ENCODE results near the gene CMC2.

The CMC2 gene

GRCh38 chr16:80972611-80973010 is 34.1 kb downstream of the CMC2 start:
- no peak for DNase-seq

DNA sequence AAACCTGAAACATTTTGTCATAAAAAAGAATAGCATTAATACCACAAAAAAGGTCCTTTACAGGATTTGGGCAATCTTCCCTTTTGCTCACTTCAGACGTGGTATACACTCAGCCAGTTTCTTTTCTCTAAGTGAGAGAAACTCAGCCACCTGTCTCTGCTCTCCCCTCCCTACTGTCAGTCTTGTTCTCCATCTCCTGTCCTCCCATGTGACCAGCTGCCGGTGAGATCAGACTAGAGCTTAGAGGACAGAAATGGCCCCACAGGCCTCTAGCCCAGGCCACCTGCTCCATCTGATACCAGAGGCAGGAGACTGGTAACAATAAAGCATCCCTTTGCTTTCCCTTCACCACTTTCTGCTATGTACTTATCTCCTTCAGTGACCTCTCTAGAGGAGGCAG is 34.9 kb downstream of the CMC2 start:
- DNase-seq, result no peak

DNA sequence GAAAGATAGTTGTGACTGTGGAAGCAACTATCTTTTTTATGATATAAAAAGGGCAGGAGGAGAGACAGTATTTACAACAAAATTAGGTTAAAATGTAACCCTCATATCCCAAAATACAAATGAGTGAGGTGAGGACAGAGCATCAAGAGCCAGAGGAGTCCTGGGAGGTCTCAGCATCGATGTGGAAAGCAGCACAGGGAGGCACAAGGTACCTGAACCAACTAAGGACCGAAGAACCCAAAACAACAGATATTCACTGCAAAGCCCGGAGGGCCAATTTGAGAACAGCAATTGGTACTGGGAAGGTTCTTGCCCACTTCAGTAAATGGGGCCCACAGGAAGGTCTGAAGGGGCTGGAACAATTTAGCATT is 37.6 kb downstream of the CMC2 start:
- no peak for DNase-seq

DNA sequence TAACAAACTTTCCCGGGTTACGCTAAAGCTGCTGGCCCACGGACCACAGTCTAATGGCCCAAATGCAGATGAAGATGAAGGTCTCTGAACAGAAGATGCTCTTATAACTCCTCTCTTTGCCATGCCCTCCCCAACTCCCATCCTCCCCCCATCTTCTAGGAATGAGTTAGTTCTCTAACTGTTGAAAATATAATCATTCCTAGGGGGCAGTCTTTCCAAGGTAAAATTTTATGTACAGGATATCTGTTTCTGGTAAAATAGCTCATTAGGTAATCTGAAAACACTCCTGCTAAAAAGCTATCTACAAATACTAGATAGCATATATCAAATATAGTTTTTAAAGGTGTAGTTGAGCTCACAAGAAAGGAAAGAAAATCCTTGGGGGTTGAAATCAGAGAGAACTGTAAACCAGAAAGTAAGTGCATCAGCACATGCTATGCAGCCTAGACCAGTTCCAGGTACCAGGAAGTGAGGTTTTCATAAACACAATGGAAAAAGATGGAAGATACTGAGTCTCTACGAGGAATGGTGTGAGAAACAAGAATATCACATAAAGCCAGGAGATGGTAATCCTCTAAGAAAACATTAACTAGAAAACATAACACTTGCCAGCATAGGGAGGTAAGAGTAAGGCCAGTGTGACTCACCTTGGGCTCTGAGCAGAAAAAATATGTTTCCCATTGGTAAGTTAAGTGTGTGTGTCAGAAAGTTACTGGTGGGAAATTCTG is 38.1 kb downstream of the CMC2 start:
- DNase-seq, result no peak

- DNase-seq, result no peak
Measured at GRCh38 chr16:80966617-80967016, 40.1 kb downstream of the CMC2 start.

DNA sequence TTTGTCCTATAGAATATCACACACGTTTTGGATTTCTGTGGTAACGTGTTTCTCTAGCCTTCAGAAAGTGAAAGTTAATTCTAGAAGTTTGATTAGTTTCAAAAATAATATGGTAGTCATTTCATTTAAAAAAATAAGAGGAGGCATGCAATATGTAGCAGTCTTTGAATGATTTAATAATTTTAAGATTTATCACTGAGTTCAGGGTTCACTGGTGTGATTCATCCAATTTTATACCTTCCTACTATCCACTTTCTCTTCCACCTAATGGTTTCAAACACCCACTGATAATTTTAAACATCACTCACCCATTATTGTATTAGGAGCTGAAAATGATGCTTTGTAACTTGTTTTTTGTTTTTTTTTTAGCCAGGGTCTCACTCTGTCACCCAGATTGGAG is 42.3 kb downstream of the CMC2 start:
- DNase-seq, result no peak

DNA sequence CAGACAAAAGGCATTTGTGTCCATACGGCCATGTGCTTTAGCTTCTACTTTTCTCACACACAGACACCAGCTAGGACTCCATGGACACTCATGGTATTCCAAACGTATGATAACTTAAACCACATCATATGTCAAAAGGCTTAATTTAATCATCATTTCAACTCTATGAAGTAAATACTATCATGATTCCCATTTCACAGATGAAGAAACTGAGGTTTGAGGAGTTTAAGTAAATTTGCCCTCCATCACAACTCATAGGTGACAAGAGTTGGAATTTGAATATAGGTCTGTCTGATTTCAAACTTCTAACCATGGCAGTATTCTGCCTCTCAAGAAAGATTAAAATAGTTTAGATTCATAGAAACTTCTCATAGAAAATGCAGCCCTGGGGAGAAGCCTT is 43.8 kb downstream of the CMC2 start:
- DNase-seq, result no peak

DNA sequence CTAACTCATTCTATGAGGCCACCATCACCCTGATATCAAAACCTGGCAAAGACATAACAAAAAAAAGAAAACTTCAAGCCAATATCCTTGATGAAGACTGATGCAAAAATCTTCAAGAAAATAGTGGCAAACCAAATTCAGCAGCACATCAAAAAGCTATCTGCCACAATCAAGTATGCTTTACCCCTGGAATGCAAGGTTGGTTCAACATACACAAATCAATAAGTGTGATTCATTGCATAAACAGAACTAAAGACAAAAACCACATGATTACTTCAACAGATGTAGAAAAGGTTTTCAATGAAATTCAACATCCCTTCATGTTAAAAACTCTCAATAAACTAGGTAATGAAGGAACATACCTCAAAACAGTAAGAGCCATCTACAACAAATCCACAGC is 48.4 kb downstream of the CMC2 start:
- no peak for DNase-seq

GRCh38 chr16:80954985-80955384 is 51.7 kb downstream of the CMC2 start:
- no peak for DNase-seq

GRCh38 chr16:80948886-80949493 is 57.7 kb downstream of the CMC2 start:
- DNase-seq, result no peak

GRCh38 chr16:80947708-80948625 is 58.7 kb downstream of the CMC2 start:
- no peak for DNase-seq

GRCh38 chr16:80947239-80947638 is 59.4 kb downstream of the CMC2 start:
- DNase-seq, result no peak

GRCh38 chr16:80946481-80946880 is 60.2 kb downstream of the CMC2 start:
- no peak for DNase-seq

GRCh38 chr16:80940069-80940856 is 66.4 kb downstream of the CMC2 start:
- no peak for DNase-seq

DNA sequence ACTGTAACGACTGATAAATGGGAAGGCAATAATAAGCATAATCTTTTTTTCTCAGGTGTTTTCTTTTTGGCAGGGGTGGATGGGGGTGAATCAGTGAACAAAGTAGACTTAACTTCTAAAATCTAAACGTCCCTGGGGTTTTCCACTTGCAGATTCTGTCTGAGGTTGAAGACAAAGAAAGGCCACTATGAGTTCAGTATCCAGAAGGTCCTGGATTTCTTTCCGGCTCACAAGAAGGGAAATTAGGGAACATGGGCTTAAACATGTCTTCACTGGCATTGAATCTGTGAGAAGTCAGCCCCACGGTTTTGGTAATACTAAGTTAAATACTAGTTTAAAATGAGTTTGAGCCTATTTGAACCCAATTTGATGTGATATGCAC is 67.8 kb downstream of the CMC2 start:
- DNase-seq, result no peak

- DNase-seq, result no peak
Measured at GRCh38 chr16:80938004-80938878, 68.4 kb downstream of the CMC2 start.

GRCh38 chr16:80936410-80936809 is 70.3 kb downstream of the CMC2 start:
- DNase-seq, result no peak

- no peak for DNase-seq
Measured at GRCh38 chr16:80935691-80936090, 71.0 kb downstream of the CMC2 start.

- no peak for DNase-seq
Measured at GRCh38 chr16:80932708-80933095, 74.0 kb downstream of the CMC2 start.

DNA sequence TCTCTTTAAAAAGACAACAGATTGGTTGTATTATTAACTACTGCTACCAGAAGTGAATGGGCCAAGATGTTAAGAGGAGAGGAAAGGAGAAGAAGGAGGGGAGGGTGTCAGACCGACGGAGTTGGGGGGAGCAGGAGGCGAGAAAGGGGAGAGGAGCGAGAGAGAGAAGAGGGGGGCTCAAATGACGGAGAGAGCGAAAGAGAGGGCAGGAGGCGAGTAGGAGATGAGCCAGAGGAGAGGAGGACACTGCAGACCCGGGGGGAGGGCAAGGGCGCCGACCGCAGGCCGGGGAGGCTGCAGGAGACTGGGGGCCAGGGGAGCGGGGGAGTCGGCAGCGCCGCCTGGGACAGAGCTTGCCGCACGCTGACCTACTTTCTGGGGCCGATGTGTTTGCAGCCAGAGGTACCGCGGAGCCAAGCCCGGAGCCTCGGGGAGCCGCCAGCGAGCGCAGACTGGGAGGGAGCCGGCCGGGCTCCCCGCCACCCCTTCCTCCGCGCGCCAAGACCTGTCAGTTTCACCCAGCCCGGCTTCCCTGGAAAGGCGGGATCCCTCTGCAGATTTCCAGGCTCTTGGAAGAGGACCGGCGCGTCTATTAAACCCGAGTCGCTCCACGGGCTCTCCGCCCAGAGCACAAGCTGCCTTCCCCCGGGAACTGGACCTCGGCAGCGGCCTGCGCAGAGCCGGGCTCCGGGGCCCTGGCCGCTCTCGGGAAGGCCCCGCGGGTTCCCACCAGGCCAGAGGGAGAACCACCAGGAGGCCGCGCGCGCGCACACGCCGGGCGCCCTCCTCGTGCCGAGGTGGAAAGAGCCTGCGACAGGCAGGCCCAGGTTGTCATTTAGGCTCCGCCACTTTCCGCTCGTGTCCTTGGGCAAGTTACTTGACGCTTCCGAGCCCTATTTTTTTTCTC is 74.6 kb downstream of the CMC2 start:
- no peak for DNase-seq

DNA sequence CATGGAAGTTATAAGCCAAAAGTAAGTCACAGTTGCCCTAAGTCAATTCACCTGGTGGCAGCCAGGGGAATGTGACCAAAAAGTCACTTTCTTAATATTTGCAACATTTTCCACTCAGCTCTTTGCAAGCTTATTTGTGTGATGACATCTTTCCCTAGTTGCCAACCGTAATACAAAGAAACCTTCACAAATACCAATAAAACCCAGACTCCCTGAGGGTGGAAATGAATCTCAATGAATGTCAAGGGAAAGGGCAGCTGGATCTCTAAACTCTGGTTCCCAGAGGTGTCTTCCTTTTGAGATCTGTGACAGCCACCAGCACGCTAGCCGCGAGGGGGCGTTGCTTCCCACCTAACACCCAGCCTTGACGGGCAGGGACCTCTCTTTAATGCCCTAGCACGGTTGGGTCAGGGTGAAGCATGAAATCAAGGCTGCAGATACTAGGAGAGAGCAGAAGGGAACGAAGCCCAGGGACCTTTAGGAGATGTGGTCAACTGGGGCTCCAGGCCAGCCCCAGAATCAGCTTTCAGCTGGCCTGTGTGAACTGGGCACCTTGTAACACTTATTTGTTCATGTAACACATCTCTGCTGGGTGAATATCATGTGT is 82.2 kb downstream of the CMC2 start:
- DNase-seq, result peak; percentile 4

Data from activated effector memory CD4-positive, alpha-beta T cell treated with Interleukin-2 at 50 U/mL for 16 hours (primary cell).